ENCODE data around the gene DSE.

The DSE gene

DNA sequence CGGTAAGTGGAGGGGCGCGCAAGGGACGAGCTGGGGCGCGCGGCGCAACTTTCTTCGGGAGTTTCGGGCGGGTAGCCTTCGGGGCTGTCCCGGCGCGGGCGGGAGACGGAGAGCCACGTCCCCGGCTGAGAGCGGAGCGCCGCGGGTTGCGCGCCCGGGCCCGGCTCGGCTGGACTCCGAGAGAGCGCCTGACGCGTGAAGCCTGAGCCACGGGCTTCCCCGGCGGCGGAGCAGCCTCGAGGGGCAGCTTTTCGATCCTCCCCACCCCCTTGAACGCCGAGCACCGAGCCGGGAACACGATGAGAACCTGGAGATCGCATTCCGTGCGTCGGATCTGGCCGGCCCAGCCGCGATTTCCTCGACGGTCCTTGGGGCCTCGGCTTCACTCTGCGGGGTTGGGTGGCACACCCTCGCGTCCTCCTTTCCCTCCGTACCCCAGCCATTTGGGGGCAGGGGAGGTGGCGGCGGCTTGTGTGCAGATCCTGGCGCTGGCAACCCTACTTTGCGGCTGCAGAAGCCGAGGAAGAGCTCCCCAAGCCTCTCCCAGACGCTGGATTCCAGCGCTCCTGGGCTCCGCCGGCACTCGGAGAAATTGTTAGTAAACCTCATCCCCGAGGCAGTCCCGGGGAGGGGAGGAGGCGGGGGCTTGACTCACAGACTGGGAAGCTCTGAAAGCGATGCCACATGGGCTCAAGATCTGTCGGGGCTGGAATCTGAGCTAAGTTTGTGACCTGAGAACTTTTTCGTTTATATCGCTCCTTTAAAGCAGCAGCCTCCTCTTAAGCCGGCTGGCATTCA lies 572 bp downstream of the DSE start:
- Mint-ChIP-seq H3K4me1 (ENCODE audit: low read depth) (peaks cover 5% of the 10 kb centered on the region), H3K4me3 (peak overlapping the region; percentile 63), H3K27ac (no peak overlapping the region), H3K36me3 (ENCODE audit: low read depth) (peaks cover 2% of the 10 kb centered on the region), H3K27me3 (ENCODE audit: low read depth) (peaks cover 73% of the 10 kb centered on the region), H3K9me3 (no peaks in the 10 kb centered on the region)

GRCh38 chr6:116371918-116372209 lies 1.1 kb downstream of the DSE start:
- Mint-ChIP-seq H3K4me3 (peak overlapping the region; percentile 63), H3K9me3 (no peaks in the 10 kb centered on the region), H3K36me3 (ENCODE audit: low read depth) (peaks cover 2% of the 10 kb centered on the region), H3K27me3 (ENCODE audit: low read depth) (peaks cover 76% of the 10 kb centered on the region), H3K4me1 (ENCODE audit: low read depth) (peaks cover 5% of the 10 kb centered on the region), H3K27ac (no peak overlapping the region)

DNA sequence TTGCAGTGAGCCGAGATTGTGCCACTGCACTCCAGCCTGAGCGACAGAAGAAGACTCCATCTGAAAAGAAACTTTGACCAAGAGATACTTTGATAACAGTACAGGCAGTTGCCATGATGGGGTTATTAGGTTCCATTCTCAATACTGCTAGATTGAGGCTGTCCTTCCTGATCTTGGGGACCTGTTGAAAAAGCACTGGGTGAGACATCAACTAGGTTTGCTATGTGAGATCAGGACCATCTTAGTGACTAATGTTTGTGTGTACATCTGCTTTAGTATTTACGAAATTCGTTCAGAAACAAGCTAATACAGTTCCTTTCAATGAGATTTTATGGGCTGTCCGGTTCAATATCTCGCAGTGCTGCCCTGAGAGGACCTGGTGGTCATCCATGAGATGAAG lies 2.6 kb downstream of the DSE start:
- Mint-ChIP-seq H3K36me3 (ENCODE audit: low read depth) (no peaks in the 10 kb centered on the region), H3K9me3 (no peaks in the 10 kb centered on the region), H3K27ac (no peak overlapping the region), H3K4me3 (no peak overlapping the region), H3K27me3 (ENCODE audit: low read depth) (peaks cover 72% of the 10 kb centered on the region), H3K4me1 (ENCODE audit: low read depth) (peaks cover 5% of the 10 kb centered on the region)

GRCh38 chr6:116373940-116374339 lies 3.2 kb downstream of the DSE start:
- H3K27ac Mint-ChIP-seq = no peak overlapping the region
- peaks cover 5% of the 10 kb centered on the region for H3K4me1 Mint-ChIP-seq (ENCODE audit: low read depth)
- H3K4me3 Mint-ChIP-seq = no peak overlapping the region
- no peaks in the 10 kb centered on the region for H3K36me3 Mint-ChIP-seq (ENCODE audit: low read depth)
- H3K9me3 Mint-ChIP-seq = no peaks in the 10 kb centered on the region
- H3K27me3 Mint-ChIP-seq (ENCODE audit: low read depth) = peaks cover 75% of the 10 kb centered on the region

DNA sequence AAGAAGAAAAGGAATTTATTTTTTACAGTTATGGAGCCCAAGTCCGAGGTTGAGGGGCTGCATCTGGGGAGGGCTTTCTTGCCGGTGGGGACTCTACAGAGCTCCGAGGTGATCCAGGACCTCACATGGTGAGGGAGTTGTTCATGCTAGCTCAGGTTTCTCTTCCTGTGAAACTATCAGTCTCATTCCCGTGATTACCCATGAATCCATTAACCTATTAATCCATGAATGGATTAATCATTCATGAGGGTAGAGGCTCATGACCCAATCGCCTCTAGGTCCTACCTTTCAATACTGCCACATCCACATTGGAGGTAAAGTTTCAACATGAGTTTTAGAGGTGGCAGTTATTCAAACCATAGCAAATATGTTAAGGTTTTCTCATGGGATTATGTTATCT lies 3.8 kb downstream of the DSE start:
- H3K4me1 Mint-ChIP-seq (ENCODE audit: low read depth) = peaks cover 5% of the 10 kb centered on the region
- H3K27ac Mint-ChIP-seq = no peak overlapping the region
- H3K27me3 Mint-ChIP-seq (ENCODE audit: low read depth) = peaks cover 74% of the 10 kb centered on the region
- no peaks in the 10 kb centered on the region for H3K9me3 Mint-ChIP-seq
- no peak overlapping the region for H3K4me3 Mint-ChIP-seq
- no peaks in the 10 kb centered on the region for H3K36me3 Mint-ChIP-seq (ENCODE audit: low read depth)

DNA sequence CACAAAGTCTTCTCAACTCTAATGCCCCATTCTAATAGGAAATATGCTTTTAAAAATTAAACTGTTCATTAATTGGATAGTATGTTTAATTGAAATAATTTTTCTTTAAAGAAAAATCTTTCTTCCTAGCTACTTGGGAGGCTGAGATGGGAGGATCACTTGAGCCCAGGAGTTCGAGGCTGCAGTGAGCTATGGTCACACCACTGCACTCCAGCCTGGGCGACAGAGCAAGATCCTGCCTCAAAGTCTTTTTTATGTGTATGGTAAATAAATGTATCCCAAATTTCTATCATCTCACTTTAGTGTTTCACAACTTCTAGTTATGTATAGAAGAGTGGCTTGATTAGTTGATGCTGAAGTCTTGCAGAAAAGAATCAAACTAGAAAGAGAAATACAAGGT lies 4.5 kb downstream of the DSE start:
- Mint-ChIP-seq H3K27ac (no peak overlapping the region), H3K4me1 (ENCODE audit: low read depth) (no peaks in the 10 kb centered on the region), H3K36me3 (ENCODE audit: low read depth) (no peaks in the 10 kb centered on the region), H3K27me3 (ENCODE audit: low read depth) (peaks cover 74% of the 10 kb centered on the region), H3K9me3 (no peaks in the 10 kb centered on the region), H3K4me3 (no peak overlapping the region)

GRCh38 chr6:116376149-116376548 lies 5.4 kb downstream of the DSE start:
- Mint-ChIP-seq H3K36me3 (ENCODE audit: low read depth) (no peaks in the 10 kb centered on the region), H3K27me3 (ENCODE audit: low read depth) (peaks cover 74% of the 10 kb centered on the region), H3K27ac (no peak overlapping the region), H3K4me1 (ENCODE audit: low read depth) (no peaks in the 10 kb centered on the region), H3K9me3 (no peaks in the 10 kb centered on the region), H3K4me3 (no peak overlapping the region)

DNA sequence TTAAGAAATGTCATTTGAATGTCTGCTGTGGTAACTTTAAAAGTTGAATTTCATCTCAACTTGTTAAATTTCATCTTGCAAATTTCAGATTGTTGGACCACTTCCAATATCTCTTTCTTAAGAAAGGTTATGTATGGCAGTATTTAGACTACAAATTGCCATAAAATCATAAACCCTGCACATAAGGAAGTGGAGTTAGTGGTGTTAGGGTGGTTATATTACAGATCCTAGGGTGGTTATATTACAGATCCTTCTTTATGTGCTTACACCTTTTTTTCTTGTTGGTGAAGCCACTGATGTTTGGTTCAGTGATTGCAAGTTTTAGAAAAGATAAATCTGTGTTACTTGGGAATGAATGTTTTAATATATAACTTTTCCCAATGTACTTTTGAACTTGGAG lies 9.0 kb downstream of the DSE start:
- no peaks in the 10 kb centered on the region for H3K9me3 Mint-ChIP-seq
- no peaks in the 10 kb centered on the region for H3K4me1 Mint-ChIP-seq (ENCODE audit: low read depth)
- no peaks in the 10 kb centered on the region for H3K36me3 Mint-ChIP-seq (ENCODE audit: low read depth)
- H3K27ac Mint-ChIP-seq = no peak overlapping the region
- H3K27me3 Mint-ChIP-seq (ENCODE audit: low read depth) = peaks cover 61% of the 10 kb centered on the region
- no peak overlapping the region for H3K4me3 Mint-ChIP-seq

DNA sequence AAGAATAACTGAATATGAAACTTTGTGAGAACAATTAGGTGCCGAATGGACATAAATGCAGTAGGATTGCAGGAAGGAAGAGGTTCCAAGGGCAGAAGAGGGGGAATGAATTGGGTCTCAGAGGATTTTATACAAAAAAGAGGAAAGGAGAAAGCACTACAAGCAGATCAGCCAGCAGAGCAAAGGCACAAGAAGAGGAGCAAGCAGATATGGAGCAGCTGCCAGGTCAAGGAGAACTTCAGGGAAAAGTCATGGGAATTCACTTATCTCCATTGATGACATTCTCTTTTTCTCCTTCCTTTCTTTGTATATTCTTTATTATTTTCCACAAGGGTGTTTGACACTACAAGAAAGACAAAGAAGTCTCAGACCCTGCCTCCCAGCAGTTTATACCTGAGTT lies 9.6 kb downstream of the DSE start:
- Mint-ChIP-seq H3K27me3 (ENCODE audit: low read depth) (peaks cover 64% of the 10 kb centered on the region), H3K9me3 (no peaks in the 10 kb centered on the region)

DNA sequence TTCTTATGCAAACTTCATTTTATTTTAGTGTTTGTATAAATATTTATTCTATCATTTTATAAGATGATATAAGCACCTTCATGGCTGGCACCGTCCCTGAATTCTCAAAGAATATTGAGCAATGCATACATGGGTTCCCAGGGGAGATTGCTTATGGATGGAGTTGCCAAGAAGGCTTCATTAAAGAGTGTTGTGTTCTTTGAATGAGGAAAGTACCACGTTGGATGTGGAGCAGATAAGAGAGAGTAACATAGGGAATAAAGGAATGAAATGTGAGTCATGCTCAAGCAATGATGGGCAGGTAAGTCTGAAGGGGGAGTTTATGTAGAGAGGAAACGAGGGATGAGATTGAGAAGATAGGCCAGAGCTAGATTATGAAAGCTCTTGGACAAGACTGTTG lies 10.3 kb downstream of the DSE start:
- Mint-ChIP-seq H3K4me1 (ENCODE audit: low read depth) (no peaks in the 10 kb centered on the region), H3K27me3 (ENCODE audit: low read depth) (peaks cover 61% of the 10 kb centered on the region), H3K4me3 (no peak overlapping the region), H3K9me3 (no peaks in the 10 kb centered on the region), H3K27ac (no peak overlapping the region), H3K36me3 (ENCODE audit: low read depth) (no peaks in the 10 kb centered on the region)

More for the DNA sequence above, 9.6 kb downstream of the DSE start:
- Mint-ChIP-seq H3K36me3 (ENCODE audit: low read depth) (no peaks in the 10 kb centered on the region), H3K4me3 (no peak overlapping the region), H3K27ac (no peak overlapping the region), H3K4me1 (ENCODE audit: low read depth) (no peaks in the 10 kb centered on the region)

- H3K27ac Mint-ChIP-seq = no peak overlapping the region
- peaks cover 7% of the 10 kb centered on the region for H3K4me1 Mint-ChIP-seq (ENCODE audit: low read depth)
- no peaks in the 10 kb centered on the region for H3K9me3 Mint-ChIP-seq
- no peak overlapping the region for H3K4me3 Mint-ChIP-seq
- H3K27me3 Mint-ChIP-seq (ENCODE audit: low read depth) = peaks cover 47% of the 10 kb centered on the region
- H3K36me3 Mint-ChIP-seq (ENCODE audit: low read depth) = no peaks in the 10 kb centered on the region
Measured at GRCh38 chr6:116382587-116382986, 11.8 kb downstream of the DSE start.

- Mint-ChIP-seq H3K4me3 (no peak overlapping the region), H3K9me3 (no peaks in the 10 kb centered on the region), H3K4me1 (ENCODE audit: low read depth) (peaks cover 10% of the 10 kb centered on the region), H3K27ac (no peak overlapping the region), H3K27me3 (ENCODE audit: low read depth) (peaks cover 29% of the 10 kb centered on the region), H3K36me3 (ENCODE audit: low read depth) (peaks cover 1% of the 10 kb centered on the region)
Measured at GRCh38 chr6:116384727-116385458, 14.1 kb downstream of the DSE start.

- Mint-ChIP-seq H3K4me1 (ENCODE audit: low read depth) (peaks cover 10% of the 10 kb centered on the region), H3K9me3 (no peaks in the 10 kb centered on the region), H3K36me3 (ENCODE audit: low read depth) (peaks cover 1% of the 10 kb centered on the region), H3K4me3 (no peak overlapping the region), H3K27ac (no peak overlapping the region), H3K27me3 (ENCODE audit: low read depth) (peaks cover 24% of the 10 kb centered on the region)
Measured at GRCh38 chr6:116385459-116385802, 14.7 kb downstream of the DSE start.

DNA sequence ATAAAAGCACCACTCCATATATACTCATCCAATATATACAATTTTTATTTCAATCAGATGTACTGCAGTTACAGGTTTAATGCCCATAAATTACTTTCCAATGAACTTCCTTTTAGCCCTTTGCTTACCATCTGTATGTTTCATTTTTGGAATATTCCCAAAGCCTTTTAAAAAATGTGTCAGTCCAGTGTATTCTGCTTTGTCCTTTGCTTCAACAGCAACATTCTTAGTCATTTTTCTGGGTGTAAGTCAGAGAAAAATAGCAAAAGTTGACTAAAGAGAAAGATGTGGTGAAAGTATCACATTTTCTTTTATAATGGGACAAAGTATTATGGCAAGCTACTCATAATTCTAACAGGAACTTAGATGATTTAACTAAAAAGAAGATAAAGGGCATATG lies 15.2 kb downstream of the DSE start:
- H3K4me3 Mint-ChIP-seq = no peak overlapping the region
- H3K9me3 Mint-ChIP-seq = no peaks in the 10 kb centered on the region
- peaks cover 10% of the 10 kb centered on the region for H3K4me1 Mint-ChIP-seq (ENCODE audit: low read depth)

DNA sequence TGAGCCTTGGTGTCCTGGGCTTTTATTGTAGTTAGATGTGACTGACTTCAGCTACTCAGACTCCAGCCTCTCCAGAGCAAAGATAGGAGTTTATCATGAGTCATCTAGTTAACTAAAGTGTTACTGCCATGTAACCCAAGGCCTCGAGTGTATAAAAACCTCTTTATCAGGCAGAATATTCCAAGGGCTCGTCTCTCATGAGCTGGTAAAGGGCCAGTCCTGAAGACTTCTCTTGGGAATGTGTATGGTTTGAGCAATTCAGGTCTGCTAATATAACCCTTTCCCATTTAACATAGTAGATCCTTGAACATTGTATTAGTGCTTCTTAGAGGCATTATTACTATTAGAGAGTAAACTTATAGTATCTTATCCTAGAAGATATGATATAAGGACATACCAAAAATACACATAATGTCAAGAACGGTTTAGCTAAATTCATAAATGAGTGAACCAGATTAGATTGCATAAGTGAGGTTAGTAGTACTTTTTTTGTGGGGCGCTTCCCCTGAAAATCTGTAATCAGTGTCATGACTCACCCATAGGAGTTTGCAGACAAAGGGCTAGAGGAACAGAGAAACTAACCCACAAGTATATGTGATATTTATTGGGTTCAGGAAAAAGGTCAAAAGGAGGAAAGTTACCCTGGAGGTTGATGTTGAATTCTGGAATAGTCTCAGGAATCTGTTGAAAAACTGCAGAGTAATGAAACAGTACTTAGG lies 16.0 kb downstream of the DSE start:
- H3K27ac Mint-ChIP-seq = no peak overlapping the region
- H3K9me3 Mint-ChIP-seq = no peaks in the 10 kb centered on the region
- H3K4me3 Mint-ChIP-seq = no peak overlapping the region
- peaks cover 1% of the 10 kb centered on the region for H3K36me3 Mint-ChIP-seq (ENCODE audit: low read depth)
- peaks cover 21% of the 10 kb centered on the region for H3K27me3 Mint-ChIP-seq (ENCODE audit: low read depth)
- H3K4me1 Mint-ChIP-seq (ENCODE audit: low read depth) = peaks cover 10% of the 10 kb centered on the region

More for the DNA sequence above, 15.2 kb downstream of the DSE start:
- peaks cover 1% of the 10 kb centered on the region for H3K36me3 Mint-ChIP-seq (ENCODE audit: low read depth)
- no peak overlapping the region for H3K27ac Mint-ChIP-seq
- peaks cover 21% of the 10 kb centered on the region for H3K27me3 Mint-ChIP-seq (ENCODE audit: low read depth)

Data from T-helper 1 cell treated with Interleukin-12 subunit alpha and Interleukin-12 subunit beta and Interleukin-4 antibody, amounts not matched to agents 30 μg/mL and 1 μg/mL, for 36 hours (primary cell).